Esophagus squamous epithelium (tissue), 4 donors: ENCODE results near the gene PSKH1.

Source experiments
- POLR2A ChIP-seq, 4 donors: fragments of 450-650 bp; IDR thresholded peaks; one replicate each; pipeline ENCODE4 v1.6.1; 2017; ENCODE audit warnings: antibody characterized with exemption in 4 of 4, mild to moderate bottlenecking in 4 of 4, moderate library complexity in 3 of 4
- TF ChIP-seq, protein P1 (sequence below), 6 experiments: fragments of 450-650 bp in 4 of 6; fragments of 200-600 bp in 2 of 6; sonication (generic) in 2 of 6; IDR thresholded peaks; one replicate each; pipeline ENCODE4 v1.5.1; 2016 to 2019; ENCODE audit warnings: antibody characterized with exemption in 6 of 6, mild to moderate bottlenecking in 4 of 6, moderate library complexity in 4 of 6

DNA sequence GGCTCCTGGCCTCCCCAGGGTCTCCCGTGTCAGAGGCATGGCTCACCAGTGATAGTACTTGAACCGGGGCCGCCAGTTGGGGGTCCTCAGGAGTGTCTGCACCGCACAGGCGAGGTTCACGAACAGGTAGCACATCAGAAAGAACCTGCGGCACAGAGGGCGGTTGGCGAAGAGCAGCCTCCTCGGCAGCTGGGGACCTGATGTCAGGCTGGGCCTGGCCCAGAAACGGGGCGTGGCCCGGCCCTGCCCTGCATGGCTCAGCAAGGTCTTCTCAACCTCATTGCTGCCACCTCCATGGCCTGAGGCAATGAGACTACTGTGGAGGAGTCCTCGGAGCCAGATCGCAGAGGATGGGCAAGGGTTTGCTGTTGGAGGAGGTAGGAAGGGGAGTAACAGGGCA, 55.0 kb downstream of the PSKH1 start:
- TF ChIP-seq, protein P1, sequence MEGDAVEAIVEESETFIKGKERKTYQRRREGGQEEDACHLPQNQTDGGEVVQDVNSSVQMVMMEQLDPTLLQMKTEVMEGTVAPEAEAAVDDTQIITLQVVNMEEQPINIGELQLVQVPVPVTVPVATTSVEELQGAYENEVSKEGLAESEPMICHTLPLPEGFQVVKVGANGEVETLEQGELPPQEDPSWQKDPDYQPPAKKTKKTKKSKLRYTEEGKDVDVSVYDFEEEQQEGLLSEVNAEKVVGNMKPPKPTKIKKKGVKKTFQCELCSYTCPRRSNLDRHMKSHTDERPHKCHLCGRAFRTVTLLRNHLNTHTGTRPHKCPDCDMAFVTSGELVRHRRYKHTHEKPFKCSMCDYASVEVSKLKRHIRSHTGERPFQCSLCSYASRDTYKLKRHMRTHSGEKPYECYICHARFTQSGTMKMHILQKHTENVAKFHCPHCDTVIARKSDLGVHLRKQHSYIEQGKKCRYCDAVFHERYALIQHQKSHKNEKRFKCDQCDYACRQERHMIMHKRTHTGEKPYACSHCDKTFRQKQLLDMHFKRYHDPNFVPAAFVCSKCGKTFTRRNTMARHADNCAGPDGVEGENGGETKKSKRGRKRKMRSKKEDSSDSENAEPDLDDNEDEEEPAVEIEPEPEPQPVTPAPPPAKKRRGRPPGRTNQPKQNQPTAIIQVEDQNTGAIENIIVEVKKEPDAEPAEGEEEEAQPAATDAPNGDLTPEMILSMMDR (IDR thresholded peaks at IDR 0.05), result no peak
- TF ChIP-seq POLR2A (IDR thresholded peaks at IDR 0.05), result no peak
